NCI-H1048 (cell line): ENCODE measurements around the gene FYN.
"Not testable (repeated sequence)": the region's sequence is repeated elsewhere in the genome, so short reads cannot be mapped to it uniquely, and the experiment has no call there.

ENCODE experiments used
- DNase-seq: peaks from one replicate; lab custom pipeline; 2025; lab: John Stamatoyannopoulos, UW

The FYN gene

GRCh38 chr6:111850295-111850937 is 22.8 kb downstream of the FYN start:
- no peak for DNase-seq

- no peak for DNase-seq
These were observed 24.0 kb downstream of the FYN start for GRCh38 chr6:111849298-111849697.

GRCh38 chr6:111848262-111848812 is 24.9 kb downstream of the FYN start:
- DNase-seq, result no peak

GRCh38 chr6:111846492-111847409 is 26.5 kb downstream of the FYN start:
- DNase-seq, result no peak

GRCh38 chr6:111846066-111846465 is 27.2 kb downstream of the FYN start:
- DNase-seq, result no peak

- no peak for DNase-seq
These were observed 27.8 kb downstream of the FYN start for GRCh38 chr6:111845441-111845871.

- DNase-seq, result no peak
These were observed 28.3 kb downstream of the FYN start for GRCh38 chr6:111844921-111845320.

GRCh38 chr6:111844376-111844775 is 28.9 kb downstream of the FYN start:
- no peak for DNase-seq

GRCh38 chr6:111843347-111844147 is 29.7 kb downstream of the FYN start:
- DNase-seq, result no peak

- DNase-seq, result no peak
These were observed 30.4 kb downstream of the FYN start for GRCh38 chr6:111842891-111843290.

GRCh38 chr6:111842271-111842822 is 30.9 kb downstream of the FYN start:
- no peak for DNase-seq

GRCh38 chr6:111841822-111842221 is 31.4 kb downstream of the FYN start:
- no peak for DNase-seq

GRCh38 chr6:111840803-111841202 is 32.4 kb downstream of the FYN start:
- no peak for DNase-seq

GRCh38 chr6:111838749-111839484 is 34.3 kb downstream of the FYN start:
- DNase-seq, result no peak

GRCh38 chr6:111837641-111838500 is 35.4 kb downstream of the FYN start:
- DNase-seq, result no peak

GRCh38 chr6:111837007-111837406 is 36.2 kb downstream of the FYN start:
- DNase-seq, result no peak

- no peak for DNase-seq
These were observed 37.4 kb downstream of the FYN start for GRCh38 chr6:111835807-111836206.

GRCh38 chr6:111835398-111835797 is 37.9 kb downstream of the FYN start:
- DNase-seq, result not testable (repeated sequence)

- DNase-seq, result no peak
These were observed 38.9 kb downstream of the FYN start for GRCh38 chr6:111834356-111834755.

GRCh38 chr6:111832833-111833418 is 40.3 kb downstream of the FYN start:
- no peak for DNase-seq
